Endothelial cell of hepatic sinusoid (primary cell): Measurements from ENCODE around the gene CARD16.

Source experiments
- in situ Hi-C: cut with HindIII; loops from 2 replicates; pipeline ENCODE4 v1.10.0; 2017; ENCODE audit warnings: low sequenced_read_pairs

CARD16 gene

GRCh38 chr11:105051559-105051958 lies 6.4 kb upstream of the CARD16 start:
- in situ Hi-C loops, result no loop called here

GRCh38 chr11:105049481-105049880 lies 4.3 kb upstream of the CARD16 start:
- in situ Hi-C loops, result loop anchor here (5.0 kb wide), 1 partner anchor 82 kb away; the partner anchor contains the start of gene CASP4

- in situ Hi-C loops, result loop anchor here (5.0 kb wide), 1 partner anchor 80 kb away; the partner anchor contains the start of gene CASP4
Observed at GRCh38 chr11:105046898-105047579, 1.9 kb upstream of the CARD16 start.

GRCh38 chr11:105045676-105046296 lies 651 bp upstream of the CARD16 start:
- in situ Hi-C loops, result loop anchor here (5.0 kb wide), 1 partner anchor 78 kb away; the partner anchor contains the start of gene CASP4

- in situ Hi-C loops, result no loop called here
Observed at GRCh38 chr11:105042178-105042577, 3.0 kb downstream of the CARD16 start.

- in situ Hi-C loops, result no loop called here
Observed at GRCh38 chr11:105040703-105041102, 4.4 kb downstream of the CARD16 start.

- in situ Hi-C loops, result loop anchor here (5.0 kb wide), 1 partner anchor 38 kb away; no protein-coding TSS in a partner anchor
Observed at GRCh38 chr11:105034813-105035620, 10.1 kb downstream of the CARD16 start, which contains the start of gene CASP1. Gene CASP1, minus strand, starts transcription at chr11:105035144. Its CDS starts 31 bp downstream, at chr11:105035113.

- in situ Hi-C loops, result loop anchor here (5.0 kb wide), 1 partner anchor 37 kb away; no protein-coding TSS in a partner anchor
Observed at GRCh38 chr11:105034388-105034787, 10.7 kb downstream of the CARD16 start.

GRCh38 chr11:105033781-105034180 lies 11.4 kb downstream of the CARD16 start:
- in situ Hi-C loops, result loop anchor here (5.0 kb wide), 1 partner anchor 36 kb away; no protein-coding TSS in a partner anchor

- in situ Hi-C loops, result loop anchor here (5.0 kb wide), 1 partner anchor 36 kb away; no protein-coding TSS in a partner anchor
Observed at GRCh38 chr11:105033343-105033742, 11.8 kb downstream of the CARD16 start.

GRCh38 chr11:105032495-105032894 lies 12.6 kb downstream of the CARD16 start:
- in situ Hi-C loops, result loop anchor here (5.0 kb wide), 1 partner anchor 35 kb away; no protein-coding TSS in a partner anchor

- in situ Hi-C loops, result no loop called here
Observed at GRCh38 chr11:105027678-105028077, 17.5 kb downstream of the CARD16 start.

- in situ Hi-C loops, result no loop called here
Observed at GRCh38 chr11:105024394-105024793, 20.7 kb downstream of the CARD16 start.

GRCh38 chr11:105023003-105023402 lies 22.1 kb downstream of the CARD16 start, which contains the start of gene CASP5:
Gene CASP5, minus strand, starts transcription at chr11:105023168. Its CDS starts 32 bp downstream, at chr11:105023136.
- in situ Hi-C loops, result no loop called here

GRCh38 chr11:105022527-105022926 lies 22.6 kb downstream of the CARD16 start:
- in situ Hi-C loops, result no loop called here

GRCh38 chr11:105007463-105007862 lies 37.7 kb downstream of the CARD16 start:
- in situ Hi-C loops, result no loop called here

GRCh38 chr11:105005451-105005845 lies 39.7 kb downstream of the CARD16 start:
- in situ Hi-C loops, result no loop called here

- in situ Hi-C loops, result no loop called here
Observed at GRCh38 chr11:105004021-105004420, 41.1 kb downstream of the CARD16 start.

- in situ Hi-C loops, result no loop called here
Observed at GRCh38 chr11:105003151-105003550, 42.0 kb downstream of the CARD16 start.

GRCh38 chr11:105000797-105001196 lies 44.3 kb downstream of the CARD16 start:
- in situ Hi-C loops, result no loop called here

- in situ Hi-C loops, result no loop called here
Observed at GRCh38 chr11:105000167-105000566, 45.0 kb downstream of the CARD16 start.
